Measurements from ENCODE around the gene PLA2G4B. TPM values are rescaled to one million over a fixed set of nuclear protein-coding genes. Genes with fewer than 3 reads are reported as not detected.

Gene PLA2G4B
- total RNA-seq, 1 experiment from 2014 or later, result 3.7 TPM

- H3K4me3 Mint-ChIP-seq, result no peak overlapping the region
- Histone ChIP-seq H4K20me1 (ENCODE audit: control insufficient read depth, insufficient read depth, insufficient read length) (no peaks in the 10 kb centered on the region), H3K79me1 (ENCODE audit: insufficient read depth, low read depth, low read length, poor library complexity, severe bottlenecking) (no peaks in the 10 kb centered on the region), H3K56ac (ENCODE audit: insufficient read length, low read depth, low read length) (no peak overlapping the region), H3K23ac (ENCODE audit: insufficient read length, low read depth, low read length) (no peak overlapping the region), H3K9me3 (ENCODE audit: control insufficient read depth, low read depth, low read length) (no peaks in the 10 kb centered on the region), H3K23me2 (ENCODE audit: insufficient read length, low read depth, low read length, poor library complexity, severe bottlenecking) (no peaks in the 10 kb centered on the region), H2BK12ac (ENCODE audit: insufficient read length, low read depth, low read length) (no peak overlapping the region), H4K8ac (replicated peaks; ENCODE audit: insufficient read length, low read depth, low read length) (no peak overlapping the region), H3K4me1 (ENCODE audit: insufficient read depth, low read length) (no peaks in the 10 kb centered on the region), H2AFZ (ENCODE audit: low read length) (no peak overlapping the region), H2BK20ac (ENCODE audit: low read depth, low read length, poor library complexity, severe bottlenecking) (no peak overlapping the region), H3K4ac (ENCODE audit: low read depth, low read length) (no peak overlapping the region), H3K9ac (ENCODE audit: extremely low read depth, insufficient read length, low read length) (no peak overlapping the region), H3K14ac (ENCODE audit: insufficient read depth, low read length) (no peak overlapping the region; the same call in 1 of the 2 replicates), H4K91ac (ENCODE audit: insufficient read length, low read depth, low read length) (no peak overlapping the region), H2AK5ac (ENCODE audit: insufficient read length, low read length) (no peak overlapping the region), H2BK5ac (ENCODE audit: insufficient read length, low read length) (no peak overlapping the region), H2BK15ac (ENCODE audit: low read depth, low read length) (no peak overlapping the region), H3K27ac (ENCODE audit: insufficient read length, low read depth, low read length) (no peak overlapping the region), H3K79me2 (ENCODE audit: insufficient read depth, low read length) (no peaks in the 10 kb centered on the region), H2BK120ac (ENCODE audit: low read depth, low read length, poor library complexity, severe bottlenecking) (no peak overlapping the region), H3K4me2 (ENCODE audit: insufficient read depth, insufficient read length, low read length) (no peak overlapping the region), H4K5ac (ENCODE audit: insufficient read length, low read depth, low read length) (no peak overlapping the region), H3T11ph (ENCODE audit: low read length) (no peak overlapping the region), H3K18ac (ENCODE audit: insufficient read length, low read depth, low read length) (no peak overlapping the region), H3K27me3 (ENCODE audit: insufficient read depth, low read length) (no peaks in the 10 kb centered on the region)
- WGBS (ENCODE audit: extremely low coverage, insufficient read length, low lambda C conversion rate), result no CpG with 5 or more reads among the region's 19 CpGs
- no peak for TF ChIP-seq CTCF (conservative IDR thresholded peaks at IDR 0.05)
- H3K4me1 Mint-ChIP-seq, result peaks cover 10 to 16% of the 10 kb centered on the region in 2 experiments
- no peaks in the 10 kb centered on the region for H3K36me3 Mint-ChIP-seq (ENCODE audit: insufficient read depth in 1 of 3, low read depth in 3 of 3)
- no peak overlapping the region for H3K27ac Mint-ChIP-seq
- no peaks in the 10 kb centered on the region for H3K9me3 Mint-ChIP-seq
- DNase-seq, result peak; percentile 73
- no peaks in the 10 kb centered on the region; the same call in 1 of the 2 replicates for H3K27me3 Mint-ChIP-seq (ENCODE audit: low read depth)
Observed at GRCh38 chr15:41862515-41863116, 24.0 kb downstream of the PLA2G4B start.
